NCI-H446 treated with DMSO at 0.1 percent for 48 hours (cell line): Measurements from ENCODE around the gene SIGLEC6.
A peak's percentile ranks its signal among the peaks of the same experiment; 100 is the strongest.

Experiments used
- DNase-seq: peaks from one replicate; lab custom pipeline; 2025; lab: John Stamatoyannopoulos, UW

The SIGLEC6 gene

GRCh38 chr19:51531349-51532315 is at the start of gene SIGLEC6:
Gene SIGLEC6, minus strand, starts transcription at chr19:51531670. Its CDS starts 22 bp downstream, at chr19:51531648.
- no peak for DNase-seq

GRCh38 chr19:51576850-51577249 is 45.4 kb upstream of the SIGLEC6 start:
- no peak for DNase-seq

GRCh38 chr19:51573331-51573730 is 41.9 kb upstream of the SIGLEC6 start:
- DNase-seq = no peak

- no peak for DNase-seq
Measured at GRCh38 chr19:51572908-51573307, 41.4 kb upstream of the SIGLEC6 start.

- DNase-seq = no peak
Measured at GRCh38 chr19:51572410-51572809, 40.9 kb upstream of the SIGLEC6 start.

- DNase-seq = no peak
Measured at GRCh38 chr19:51571599-51571998, 40.1 kb upstream of the SIGLEC6 start.

GRCh38 chr19:51570962-51571575 is 39.6 kb upstream of the SIGLEC6 start, which contains the start of gene ZNF175:
Gene ZNF175, plus strand, starts transcription at chr19:51571283. Its CDS starts 2,047 bp downstream, at chr19:51573330.
- peak; percentile 95 for DNase-seq

GRCh38 chr19:51568456-51568855 is 37.0 kb upstream of the SIGLEC6 start:
- no peak for DNase-seq

- DNase-seq = no peak
Measured at GRCh38 chr19:51567583-51567982, 36.1 kb upstream of the SIGLEC6 start.

GRCh38 chr19:51566489-51567100 is 35.1 kb upstream of the SIGLEC6 start:
- no peak for DNase-seq

GRCh38 chr19:51565583-51565982 is 34.1 kb upstream of the SIGLEC6 start:
- no peak for DNase-seq

- DNase-seq = no peak
Measured at GRCh38 chr19:51564791-51565190, 33.3 kb upstream of the SIGLEC6 start.

GRCh38 chr19:51560339-51560738 is 28.9 kb upstream of the SIGLEC6 start:
- no peak for DNase-seq

- no peak for DNase-seq
Measured at GRCh38 chr19:51559240-51559639, 27.8 kb upstream of the SIGLEC6 start.

GRCh38 chr19:51552996-51553725 is 21.7 kb upstream of the SIGLEC6 start:
- DNase-seq = no peak

- no peak for DNase-seq
Measured at GRCh38 chr19:51552608-51552995, 21.1 kb upstream of the SIGLEC6 start.

- DNase-seq = no peak
Measured at GRCh38 chr19:51551673-51552432, 20.4 kb upstream of the SIGLEC6 start.

- no peak for DNase-seq
Measured at GRCh38 chr19:51550848-51551672, 19.6 kb upstream of the SIGLEC6 start.

GRCh38 chr19:51549533-51550324 is 18.3 kb upstream of the SIGLEC6 start:
- no peak for DNase-seq
